Activated CD4-positive, alpha-beta T cell treated with anti-CD3 and anti-CD28 coated beads, Interleukin-2, amount 10 ng/mL, durations not matched to agents 24 days and 14 days (primary cell): ENCODE data around the gene TP53I11. TPM values are rescaled to one million over a fixed set of nuclear protein-coding genes. Genes with fewer than 3 reads are reported as not detected.

Source experiments
- DNase-seq: peaks from one replicate; pipeline ENCODE4 v3.0.0; 2022
- H3K27ac Mint-ChIP-seq: one replicate; pipeline ENCODE4 v1.8.0; 2022; ENCODE audit warnings: mild to moderate bottlenecking, mixed read lengths
- H3K27me3 Mint-ChIP-seq: one replicate; pipeline ENCODE4 v1.8.0; 2022; ENCODE audit warnings: mixed read lengths
- H3K36me3 Mint-ChIP-seq: one replicate; pipeline ENCODE4 v1.8.0; 2022; ENCODE audit warnings: low read depth, mild to moderate bottlenecking, mixed read lengths
- H3K4me1 Mint-ChIP-seq: one replicate; pipeline ENCODE4 v1.8.0; 2021; ENCODE audit warnings: mixed read lengths
- H3K4me3 Mint-ChIP-seq: one replicate; pipeline ENCODE4 v1.8.0; 2022; ENCODE audit warnings: mild to moderate bottlenecking, moderate library complexity, mixed read lengths
- H3K9me3 Mint-ChIP-seq: one replicate; pipeline ENCODE4 v1.8.0; 2021; ENCODE audit warnings: mixed read lengths
- intact Hi-C: fragments of 100-400 bp; cut with micrococcal nuclease; formaldehyde crosslinking; loops from one replicate; pipeline ENCODE4 v1.15.1; 2023
- total RNA-seq: library from RNA; stranded (reverse); gene quantifications from 2 replicates; pipeline ENCODE4 v1.2.3, GENCODE V29; 2022

TP53I11 gene
- total RNA-seq, 1 donor from 2014 or later: 9.1 TPM

DNA sequence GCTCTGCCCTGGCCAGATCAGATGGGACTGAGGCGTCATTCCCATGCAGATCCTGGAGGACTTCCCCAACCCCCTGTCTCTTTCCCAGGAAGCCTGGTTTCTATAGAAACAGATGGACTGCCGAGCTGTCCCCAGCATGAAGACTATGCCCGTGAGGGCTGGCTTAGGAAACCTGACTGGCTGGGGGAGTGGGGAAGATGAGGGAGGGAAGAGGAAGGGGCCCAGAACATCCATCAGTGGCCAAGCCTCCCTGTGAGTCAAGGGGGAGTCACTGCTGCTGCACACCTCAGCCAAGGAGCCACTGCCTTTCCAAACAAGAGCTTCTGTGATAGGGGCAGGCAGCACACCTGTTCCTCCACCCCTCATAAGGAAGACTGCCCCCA is 5.8 kb downstream of the TP53I11 start:
- intact Hi-C loops: no loop called here
- Mint-ChIP-seq H3K4me3 (no peak overlapping the region), H3K27me3 (peaks cover 26% of the 10 kb centered on the region), H3K36me3 (no peaks in the 10 kb centered on the region), H3K4me1 (peaks cover 18% of the 10 kb centered on the region), H3K27ac (no peak overlapping the region), H3K9me3 (no peaks in the 10 kb centered on the region)
- DNase-seq: no peak

DNA sequence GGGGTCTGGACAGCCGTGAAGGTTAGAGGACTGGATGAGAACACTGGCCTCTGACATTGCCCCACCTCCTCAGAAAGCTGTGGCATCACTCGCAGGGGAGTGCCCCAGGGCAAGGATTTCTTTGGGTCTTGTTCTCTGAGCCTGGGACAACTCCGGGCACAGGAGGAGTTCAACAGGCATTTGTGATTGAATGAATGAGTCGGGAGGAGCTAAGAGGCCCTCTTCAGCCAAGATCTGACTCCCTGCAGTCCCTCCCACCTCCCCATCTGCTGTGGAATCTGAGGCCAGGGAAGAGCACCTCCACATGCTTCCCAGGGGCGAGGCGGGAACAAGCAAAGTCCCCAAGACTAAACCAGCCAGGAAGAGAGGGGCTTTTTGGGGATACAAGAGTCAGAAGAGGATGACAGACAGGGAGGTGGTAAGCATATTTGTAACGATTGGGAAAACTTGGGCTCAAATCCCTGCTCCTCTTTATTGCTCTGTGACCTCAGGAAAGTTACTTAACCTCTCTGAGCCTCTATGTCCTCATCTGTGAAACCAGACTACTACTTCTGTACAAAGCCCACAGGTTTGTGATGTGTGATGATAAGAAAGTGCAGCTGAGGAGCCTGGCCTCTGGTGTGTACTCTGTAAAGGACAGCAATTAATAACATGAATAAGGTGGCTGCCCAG is 6.4 kb downstream of the TP53I11 start:
- H3K36me3 Mint-ChIP-seq: no peaks in the 10 kb centered on the region
- peaks cover 18% of the 10 kb centered on the region for H3K4me1 Mint-ChIP-seq
- peaks cover 25% of the 10 kb centered on the region for H3K27me3 Mint-ChIP-seq
- H3K4me3 Mint-ChIP-seq: no peak overlapping the region
- H3K9me3 Mint-ChIP-seq: no peaks in the 10 kb centered on the region
- DNase-seq: no peak
- intact Hi-C loops: no loop called here
- H3K27ac Mint-ChIP-seq: no peak overlapping the region

DNA sequence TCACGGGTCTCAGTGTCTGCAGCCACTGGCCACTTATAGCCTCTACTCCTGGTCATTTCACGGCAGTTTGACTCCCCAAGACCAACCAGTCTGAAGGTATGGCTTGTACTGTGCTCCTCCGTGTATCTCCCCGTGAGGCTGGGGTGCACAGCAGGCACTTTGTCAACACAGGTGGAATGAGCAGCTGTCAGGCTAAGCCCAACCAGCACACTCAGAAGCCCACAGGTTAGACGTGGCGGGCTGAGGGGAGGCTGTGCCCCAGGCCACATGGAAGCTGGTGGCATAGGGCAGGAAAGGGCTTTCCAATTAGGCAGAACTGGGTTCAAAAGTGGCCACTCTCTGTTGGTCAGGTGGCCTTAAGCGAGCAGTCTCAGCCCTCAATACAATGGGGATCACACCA is 7.0 kb downstream of the TP53I11 start:
- no peak for DNase-seq
- peaks cover 19% of the 10 kb centered on the region for H3K27me3 Mint-ChIP-seq
- H3K27ac Mint-ChIP-seq: no peak overlapping the region
- H3K36me3 Mint-ChIP-seq: no peaks in the 10 kb centered on the region
- no peak overlapping the region for H3K4me3 Mint-ChIP-seq
- H3K4me1 Mint-ChIP-seq: peaks cover 18% of the 10 kb centered on the region
- no peaks in the 10 kb centered on the region for H3K9me3 Mint-ChIP-seq
- intact Hi-C loops: no loop called here

DNA sequence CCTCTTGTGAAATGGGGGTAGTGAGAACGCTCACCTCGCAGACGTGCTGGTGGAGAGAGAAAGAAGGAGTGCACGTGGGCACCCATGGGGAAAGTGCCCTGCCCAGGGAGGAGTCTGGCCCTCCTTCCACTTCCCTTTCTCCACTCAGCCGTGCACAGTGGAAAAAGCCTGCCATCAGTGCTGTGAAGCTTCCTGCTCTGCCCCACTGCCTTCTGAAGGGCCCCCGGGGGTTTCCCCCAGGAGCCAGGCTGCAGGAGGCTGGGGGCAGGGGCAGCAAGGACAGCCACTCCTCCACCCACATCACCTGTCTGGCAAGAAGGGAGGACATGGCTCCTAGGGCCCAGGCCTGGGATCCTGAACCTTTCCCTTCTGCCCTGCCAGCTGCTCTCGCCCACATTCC is 7.6 kb downstream of the TP53I11 start:
- Mint-ChIP-seq H3K4me3 (no peak overlapping the region), H3K4me1 (peaks cover 18% of the 10 kb centered on the region), H3K9me3 (no peaks in the 10 kb centered on the region), H3K27ac (peak overlapping the region; percentile 21), H3K36me3 (no peaks in the 10 kb centered on the region), H3K27me3 (peaks cover 13% of the 10 kb centered on the region)
- intact Hi-C loops: no loop called here
- peak; percentile 68 for DNase-seq

DNA sequence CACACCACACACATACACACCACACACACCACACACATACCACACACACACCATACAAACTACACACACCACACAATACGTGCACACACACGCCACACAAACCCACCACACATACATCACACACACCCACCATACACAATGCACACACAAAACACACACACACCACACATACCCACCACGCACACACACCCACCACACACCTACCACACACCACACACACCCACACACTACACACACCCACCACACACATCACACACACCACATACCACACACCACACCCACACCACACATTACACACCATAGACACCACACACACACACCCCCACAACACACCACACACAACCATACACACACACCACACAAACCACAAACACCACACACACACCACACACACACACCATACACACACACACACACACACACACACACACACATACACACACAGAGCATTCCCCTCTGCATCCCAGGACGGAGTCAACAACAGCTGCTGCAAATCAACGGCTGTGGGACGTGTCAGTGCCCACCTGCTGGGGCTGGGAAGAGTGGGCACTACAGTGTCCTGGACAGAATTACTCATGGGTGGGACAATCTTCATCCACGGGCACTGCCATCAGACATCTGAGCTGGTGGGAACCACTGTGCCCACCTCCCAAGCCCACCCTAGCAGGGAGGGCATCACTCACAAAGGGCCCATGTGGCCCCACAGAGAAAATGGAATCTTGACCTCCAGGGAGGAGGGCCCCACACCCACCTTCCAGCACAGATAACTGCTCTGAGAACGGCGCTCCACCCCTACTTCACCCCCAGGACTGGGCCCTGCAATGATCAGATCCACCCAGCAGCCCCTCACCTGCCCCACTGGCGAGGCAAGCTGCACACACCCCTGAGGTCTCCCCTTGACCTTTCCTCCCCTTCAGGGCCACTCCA is 8.4 kb downstream of the TP53I11 start:
- H3K27me3 Mint-ChIP-seq: peaks cover 7% of the 10 kb centered on the region
- no peak for DNase-seq
- H3K9me3 Mint-ChIP-seq: no peaks in the 10 kb centered on the region
- H3K4me3 Mint-ChIP-seq: no peak overlapping the region
- peak overlapping the region; percentile 27 for H3K27ac Mint-ChIP-seq
- no peaks in the 10 kb centered on the region for H3K36me3 Mint-ChIP-seq
- H3K4me1 Mint-ChIP-seq: peaks cover 18% of the 10 kb centered on the region
- intact Hi-C loops: no loop called here

DNA sequence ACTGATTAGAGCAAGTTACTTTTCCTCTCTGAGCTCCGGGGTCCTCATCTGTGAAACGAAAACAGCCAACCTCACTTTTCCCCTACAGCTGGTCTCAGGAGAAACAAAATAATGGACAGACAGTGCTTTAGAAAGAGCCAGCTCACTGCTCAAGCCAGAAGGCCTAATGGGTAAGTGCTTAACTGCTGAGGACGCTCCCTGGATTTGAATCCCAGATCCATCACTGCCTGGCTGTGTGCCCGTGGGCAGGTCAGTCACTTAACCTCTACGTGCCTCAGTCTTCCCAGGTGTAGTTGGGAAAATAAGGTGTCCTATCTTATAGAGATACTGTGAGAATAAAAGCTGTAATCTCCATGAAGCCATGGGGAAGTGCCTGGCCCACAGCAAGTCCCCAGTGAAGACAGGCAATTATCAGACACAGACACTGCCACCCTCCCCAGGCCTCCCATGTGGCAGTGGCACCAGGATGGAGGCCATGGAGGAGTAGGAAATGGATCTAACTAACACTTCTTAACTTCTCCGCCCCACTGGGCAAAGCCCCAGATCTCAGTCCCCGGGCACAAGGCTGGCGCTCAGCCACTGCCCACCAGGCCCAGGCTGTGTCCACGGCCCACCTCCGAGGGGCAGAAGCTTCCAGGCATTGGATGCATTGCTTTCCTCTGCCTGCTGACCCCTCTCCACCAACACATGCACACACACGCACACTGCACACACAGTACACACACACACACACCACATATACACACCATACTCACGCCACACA is 9.2 kb downstream of the TP53I11 start:
- Mint-ChIP-seq H3K27me3 (peaks cover 5% of the 10 kb centered on the region), H3K4me1 (peaks cover 18% of the 10 kb centered on the region), H3K4me3 (no peak overlapping the region), H3K9me3 (no peaks in the 10 kb centered on the region), H3K36me3 (no peaks in the 10 kb centered on the region), H3K27ac (peak overlapping the region; percentile 27)
- intact Hi-C loops: no loop called here
- DNase-seq: no peak

DNA sequence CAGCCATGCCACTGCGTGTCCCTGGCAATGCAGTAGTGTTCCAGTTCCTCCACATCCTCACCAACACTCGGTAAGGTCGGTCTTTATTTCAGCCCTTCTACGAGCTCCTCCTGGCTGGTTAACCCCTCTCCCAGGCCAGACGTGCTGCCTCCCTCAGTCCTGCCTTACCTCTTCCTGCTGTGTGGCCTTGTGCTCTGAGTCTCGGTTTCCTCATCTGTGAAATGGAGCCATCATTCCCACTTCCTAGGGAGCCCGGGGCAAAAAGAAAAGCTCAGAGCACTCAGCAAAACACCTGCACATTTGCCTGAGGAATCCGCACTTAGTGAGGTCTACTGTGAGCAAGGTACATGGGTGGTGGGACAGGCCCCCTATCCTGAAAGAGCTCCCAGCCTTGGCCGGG is 9.8 kb downstream of the TP53I11 start:
- H3K4me1 Mint-ChIP-seq: peaks cover 18% of the 10 kb centered on the region
- H3K27me3 Mint-ChIP-seq: peaks cover 3% of the 10 kb centered on the region
- no peak overlapping the region for H3K27ac Mint-ChIP-seq
- H3K4me3 Mint-ChIP-seq: no peak overlapping the region
- intact Hi-C loops: no loop called here
- H3K9me3 Mint-ChIP-seq: no peaks in the 10 kb centered on the region
- H3K36me3 Mint-ChIP-seq: no peaks in the 10 kb centered on the region
- DNase-seq: no peak

DNA sequence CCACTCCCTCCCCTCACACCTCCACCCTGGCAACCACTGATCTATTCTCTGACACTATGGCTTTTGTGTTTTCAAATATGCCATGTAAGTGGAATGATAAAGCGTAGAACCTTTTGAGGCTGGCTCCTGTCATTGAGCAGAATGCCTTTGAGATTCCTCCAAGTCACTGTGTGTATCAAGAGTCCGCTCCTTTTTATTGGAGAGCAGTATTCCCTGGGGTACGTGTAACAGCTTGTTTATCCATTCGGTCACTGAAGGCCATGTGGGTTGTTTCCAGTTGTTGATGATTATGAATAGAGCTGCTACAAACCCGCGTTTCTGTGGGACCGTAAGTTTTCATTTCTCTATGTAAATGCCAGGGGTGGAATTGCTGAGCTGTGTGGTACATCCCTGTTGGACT is 10.3 kb downstream of the TP53I11 start:
- peaks cover 3% of the 10 kb centered on the region for H3K27me3 Mint-ChIP-seq
- no peak for DNase-seq
- intact Hi-C loops: no loop called here
- no peaks in the 10 kb centered on the region for H3K36me3 Mint-ChIP-seq
- peaks cover 18% of the 10 kb centered on the region for H3K4me1 Mint-ChIP-seq
- no peak overlapping the region for H3K27ac Mint-ChIP-seq
- H3K4me3 Mint-ChIP-seq: no peak overlapping the region
- no peaks in the 10 kb centered on the region for H3K9me3 Mint-ChIP-seq

DNA sequence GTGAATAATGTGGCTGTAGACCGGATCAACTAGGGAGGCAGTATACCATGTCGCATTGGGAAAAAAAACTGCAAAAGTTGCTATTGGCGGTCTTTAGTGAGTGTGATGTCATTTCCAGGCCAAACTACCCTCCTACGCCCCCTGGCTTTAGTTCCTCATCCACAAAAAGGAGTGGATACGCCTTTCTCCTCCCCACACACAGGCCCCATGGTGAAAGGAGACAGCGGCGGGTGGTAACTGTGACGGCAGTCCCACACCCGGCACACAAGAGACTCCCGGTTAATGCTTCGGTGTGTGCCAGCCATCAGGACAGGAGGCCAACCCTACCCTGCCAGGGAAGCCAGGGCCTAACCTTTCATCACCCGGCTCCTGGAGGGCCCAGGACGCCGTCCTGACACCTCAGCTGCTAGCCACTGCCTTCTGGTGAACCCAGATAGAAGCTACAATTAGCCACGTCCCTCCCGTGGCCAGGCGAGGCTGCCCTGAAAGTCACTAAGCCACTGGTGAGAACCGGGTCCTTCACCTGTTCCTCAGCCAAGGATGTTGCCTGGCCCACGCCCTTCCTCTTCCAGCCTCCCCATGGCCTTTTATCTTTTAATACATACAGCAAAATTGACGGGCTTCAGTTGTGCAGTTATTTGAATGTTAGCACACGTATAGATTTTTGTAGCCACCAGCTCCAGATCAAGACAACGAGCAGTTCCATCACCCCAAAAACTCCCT is 10.8 kb downstream of the TP53I11 start:
- DNase-seq: no peak
- H3K9me3 Mint-ChIP-seq: no peaks in the 10 kb centered on the region
- intact Hi-C loops: loop anchor here (5.0 kb wide), 1 partner anchor 392 kb away; no protein-coding TSS in a partner anchor
- no peak overlapping the region for H3K27ac Mint-ChIP-seq
- H3K36me3 Mint-ChIP-seq: no peaks in the 10 kb centered on the region
- peaks cover 18% of the 10 kb centered on the region for H3K4me1 Mint-ChIP-seq
- no peak overlapping the region for H3K4me3 Mint-ChIP-seq
- peaks cover 3% of the 10 kb centered on the region for H3K27me3 Mint-ChIP-seq

DNA sequence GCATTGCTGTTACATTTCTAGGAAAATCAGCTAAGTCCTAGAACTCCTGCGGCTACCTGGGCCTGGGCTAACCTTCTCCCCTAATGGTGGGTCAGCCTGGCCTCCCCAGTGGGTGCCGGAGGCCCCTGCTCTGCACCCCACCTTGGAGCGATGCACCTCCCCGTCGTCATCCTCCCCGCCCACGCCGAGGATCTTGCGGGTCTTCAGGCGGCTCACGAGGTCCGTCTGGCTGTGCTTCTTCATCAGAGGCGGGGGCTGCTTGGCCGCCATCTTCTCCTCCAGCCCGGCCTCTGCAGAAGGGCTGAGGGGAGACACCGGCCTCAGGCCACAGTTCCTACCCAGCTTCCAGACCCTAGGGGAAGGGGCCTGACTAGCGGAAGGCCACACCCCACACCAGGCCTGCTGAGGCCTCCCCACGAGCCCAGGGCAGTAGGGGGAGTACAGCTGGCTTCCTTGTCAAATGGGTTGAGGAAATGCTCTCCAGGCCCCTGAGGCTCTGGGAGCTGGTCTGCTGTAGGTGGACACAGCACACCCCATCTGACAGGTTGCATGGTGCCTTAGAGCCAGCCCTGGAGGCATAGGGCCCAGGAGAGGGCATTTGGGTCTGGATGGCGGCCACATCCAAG is 12.5 kb downstream of the TP53I11 start:
- Mint-ChIP-seq H3K36me3 (no peaks in the 10 kb centered on the region), H3K9me3 (no peaks in the 10 kb centered on the region), H3K4me1 (peaks cover 12% of the 10 kb centered on the region), H3K27ac (no peak overlapping the region), H3K27me3 (no peaks in the 10 kb centered on the region), H3K4me3 (no peak overlapping the region)
- no peak for DNase-seq
- intact Hi-C loops: loop anchor here (5.0 kb wide), 1 partner anchor 394 kb away; no protein-coding TSS in a partner anchor

DNA sequence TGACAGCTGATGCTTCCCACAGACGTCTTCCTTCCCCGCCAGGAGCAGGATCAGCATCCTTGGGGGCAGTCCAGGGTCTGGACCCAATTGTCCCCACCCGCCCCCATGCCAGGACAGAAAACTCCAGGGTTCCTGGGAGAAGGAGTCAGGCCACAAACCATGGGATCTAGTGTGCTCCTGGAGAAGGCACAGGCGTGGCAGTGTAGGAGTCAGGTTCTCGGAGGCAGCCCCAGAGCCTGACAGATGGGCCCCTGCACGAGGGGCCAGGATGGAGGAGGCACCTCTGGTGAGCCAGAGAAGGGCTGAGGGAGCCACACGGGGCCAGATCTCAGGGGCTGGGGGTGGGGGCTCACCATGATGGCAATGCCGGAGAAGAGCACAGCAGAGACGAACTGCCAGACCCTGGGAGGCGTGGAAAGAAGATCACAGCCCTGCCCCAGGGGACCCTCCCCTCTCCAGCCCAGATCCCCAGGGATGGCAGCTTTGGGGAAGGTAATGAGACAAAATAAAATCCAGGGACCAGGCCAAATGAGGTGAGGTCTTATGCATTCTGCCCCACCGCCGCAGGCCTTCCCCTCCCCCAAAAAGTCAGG is 13.6 kb downstream of the TP53I11 start:
- H3K9me3 Mint-ChIP-seq: no peaks in the 10 kb centered on the region
- DNase-seq: no peak
- H3K27ac Mint-ChIP-seq: no peak overlapping the region
- no peak overlapping the region for H3K4me3 Mint-ChIP-seq
- no peaks in the 10 kb centered on the region for H3K27me3 Mint-ChIP-seq
- peaks cover 3% of the 10 kb centered on the region for H3K4me1 Mint-ChIP-seq
- intact Hi-C loops: loop anchor here (1.0 to 5.0 kb wide), 2 partner anchors 166 to 395 kb away; no protein-coding TSS in a partner anchor
- no peaks in the 10 kb centered on the region for H3K36me3 Mint-ChIP-seq

DNA sequence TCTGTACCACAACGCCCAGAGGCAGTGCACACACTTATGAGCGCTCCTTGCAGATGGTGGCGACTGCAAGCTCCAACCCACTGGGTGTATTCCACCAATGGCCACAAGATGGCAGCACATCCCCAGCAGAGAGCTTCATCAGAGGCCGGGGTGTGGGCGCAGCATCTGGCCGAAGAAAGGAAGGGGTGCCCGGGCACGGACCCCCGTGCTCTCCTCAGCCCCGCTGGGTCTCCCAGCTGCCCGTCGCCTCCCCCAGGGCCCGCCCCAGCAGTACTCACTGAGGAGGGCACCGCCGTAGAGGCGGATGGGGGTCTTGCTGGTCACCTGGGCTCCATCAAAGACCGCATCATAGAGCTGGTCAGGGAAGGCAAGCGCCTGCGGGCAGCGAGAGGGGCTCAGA is 14.2 kb downstream of the TP53I11 start:
- DNase-seq: peak; percentile 94
- intact Hi-C loops: loop anchor here (1.0 to 5.0 kb wide), 2 partner anchors 167 to 396 kb away; no protein-coding TSS in a partner anchor
- no peak overlapping the region for H3K27ac Mint-ChIP-seq
- no peaks in the 10 kb centered on the region for H3K27me3 Mint-ChIP-seq
- H3K4me3 Mint-ChIP-seq: no peak overlapping the region
- no peaks in the 10 kb centered on the region for H3K4me1 Mint-ChIP-seq
- no peaks in the 10 kb centered on the region for H3K9me3 Mint-ChIP-seq
- no peaks in the 10 kb centered on the region for H3K36me3 Mint-ChIP-seq
